KMS-11 (cell line): Measurements from ENCODE around the gene ETNK1.

Source experiments
- H2AFZ ChIP-seq: fragments of 200-600 bp; sonication (generic); 2 replicates; pipeline ENCODE4 v1.6.1; 2016; ENCODE audit warnings: antibody characterized with exemption, mixed run types, low read depth
- H3K27ac ChIP-seq: fragments of 200-600 bp; sonication (generic); 2 replicates; pipeline ENCODE4 v1.6.1; 2016; ENCODE audit warnings: mild to moderate bottlenecking, mixed run types
- H3K27me3 ChIP-seq: fragments of 200-600 bp; sonication (generic); 2 replicates; pipeline ENCODE4 v1.6.1; 2017; ENCODE audit warnings: mild to moderate bottlenecking, low read depth, mixed run types, moderate library complexity; ENCODE audit not compliant: insufficient read depth
- H3K36me3 ChIP-seq: fragments of 200-600 bp; sonication (generic); 2 replicates; pipeline ENCODE4 v1.6.1; 2017; ENCODE audit warnings: mild to moderate bottlenecking, mixed run types; ENCODE audit not compliant: insufficient read depth
- H3K4me1 ChIP-seq: fragments of 200-600 bp; sonication (generic); 2 replicates; pipeline ENCODE4 v1.6.1; 2016; ENCODE audit warnings: mild to moderate bottlenecking, low read depth, mixed run types; ENCODE audit not compliant: poor library complexity, severe bottlenecking
- H3K4me2 ChIP-seq: fragments of 200-600 bp; sonication (generic); 2 replicates; pipeline ENCODE4 v1.7.0; 2016; ENCODE audit warnings: mild to moderate bottlenecking, mixed run types
- H3K4me3 ChIP-seq: fragments of 200-600 bp; sonication (generic); IDR thresholded peaks from 2 replicates; pipeline ENCODE4 v1.6.1; 2017; ENCODE audit warnings: low read depth, low read length, mixed read lengths; ENCODE audit not compliant: insufficient read depth
- H3K79me2 ChIP-seq: fragments of 200-600 bp; sonication (generic); 2 replicates; pipeline ENCODE4 v1.6.1; 2016; ENCODE audit warnings: low read depth, mixed run types; ENCODE audit not compliant: insufficient read depth
- H3K9ac ChIP-seq: fragments of 200-600 bp; sonication (generic); 2 replicates; pipeline ENCODE4 v1.6.1; 2016; ENCODE audit warnings: mild to moderate bottlenecking, mixed run types
- H4K20me1 ChIP-seq: fragments of 200-600 bp; sonication (generic); 2 replicates; pipeline ENCODE4 v1.6.1; 2016; ENCODE audit warnings: mild to moderate bottlenecking, mixed run types; ENCODE audit not compliant: insufficient read depth
- CTCF ChIP-seq: fragments of 200-600 bp; sonication (generic); conservative IDR thresholded peaks from 2 replicates; pipeline ENCODE4 v1.6.1; 2017; ENCODE audit warnings: low read depth, mild to moderate bottlenecking, antibody characterized with exemption, low read length, moderate library complexity, mixed read lengths

ETNK1 gene

GRCh38 chr12:22656831-22657230, 31.9 kb downstream of the ETNK1 start:
- Histone ChIP-seq H3K79me2 (0 out of 2 replicates have a peak, but pooled peaks cover 3% of the 10 kb centered on the region), H3K36me3 (no peaks in the 10 kb centered on the region), H3K9ac (no peak overlapping the region), H3K4me1 (no peaks in the 10 kb centered on the region), H3K4me2 (no peak overlapping the region), H4K20me1 (no peaks in the 10 kb centered on the region), H2AFZ (no peak overlapping the region), H3K27ac (no peak overlapping the region), H3K4me3 (no peak overlapping the region), H3K27me3 (no peaks in the 10 kb centered on the region)
- no peak for TF ChIP-seq CTCF

- TF ChIP-seq CTCF, result no peak
- Histone ChIP-seq H3K9ac (no peak overlapping the region), H3K27ac (no peak overlapping the region), H3K27me3 (no peaks in the 10 kb centered on the region), H3K4me3 (no peak overlapping the region), H3K79me2 (0 out of 2 replicates have a peak, but pooled peaks cover 2% of the 10 kb centered on the region), H2AFZ (no peak overlapping the region), H4K20me1 (no peaks in the 10 kb centered on the region), H3K4me1 (no peaks in the 10 kb centered on the region), H3K4me2 (no peak overlapping the region), H3K36me3 (no peaks in the 10 kb centered on the region)
These were observed 32.6 kb downstream of the ETNK1 start for GRCh38 chr12:22657538-22657937.

- no peak for TF ChIP-seq CTCF
- no peaks in the 10 kb centered on the region for H3K27me3 ChIP-seq
- no peaks in the 10 kb centered on the region for H3K79me2 ChIP-seq
- no peak overlapping the region for H3K9ac ChIP-seq
- no peak overlapping the region for H3K4me2 ChIP-seq
- H3K36me3 ChIP-seq, result no peaks in the 10 kb centered on the region
- no peaks in the 10 kb centered on the region for H4K20me1 ChIP-seq
- no peak overlapping the region for H2AFZ ChIP-seq
- no peaks in the 10 kb centered on the region for H3K4me1 ChIP-seq
- H3K27ac ChIP-seq, result no peak overlapping the region
- no peak overlapping the region for H3K4me3 ChIP-seq
These were observed 33.2 kb downstream of the ETNK1 start for GRCh38 chr12:22658214-22658613.

- H3K4me2 ChIP-seq, result no peak overlapping the region
- no peak overlapping the region for H2AFZ ChIP-seq
- H4K20me1 ChIP-seq, result no peaks in the 10 kb centered on the region
- no peak overlapping the region for H3K4me3 ChIP-seq
- H3K79me2 ChIP-seq, result no peaks in the 10 kb centered on the region
- no peaks in the 10 kb centered on the region for H3K4me1 ChIP-seq
- no peak for TF ChIP-seq CTCF
- H3K27ac ChIP-seq, result no peak overlapping the region
- H3K27me3 ChIP-seq, result no peaks in the 10 kb centered on the region
- H3K36me3 ChIP-seq, result no peaks in the 10 kb centered on the region
- H3K9ac ChIP-seq, result no peak overlapping the region
These were observed 37.4 kb downstream of the ETNK1 start for GRCh38 chr12:22662356-22662755.

GRCh38 chr12:22665476-22665875, 40.5 kb downstream of the ETNK1 start:
- H3K36me3 ChIP-seq, result no peaks in the 10 kb centered on the region
- H3K4me1 ChIP-seq, result no peaks in the 10 kb centered on the region
- no peak overlapping the region for H3K27ac ChIP-seq
- no peaks in the 10 kb centered on the region for H3K79me2 ChIP-seq
- H3K4me2 ChIP-seq, result no peak overlapping the region
- no peak for TF ChIP-seq CTCF
- no peaks in the 10 kb centered on the region for H4K20me1 ChIP-seq
- H3K4me3 ChIP-seq, result no peak overlapping the region
- no peaks in the 10 kb centered on the region for H3K27me3 ChIP-seq
- no peak overlapping the region for H2AFZ ChIP-seq
- H3K9ac ChIP-seq, result no peak overlapping the region
